HEK293 (cell line): ENCODE data around the gene MRAP2.

Experiments used
- CTCF ChIA-PET: fragments of 350-600 bp; formaldehyde crosslinking; extraction: SDS; loops from one replicate; lab custom pipeline; 2021; ENCODE audit warnings: antibody characterized with exemption; lab: Yijun Ruan, JAX
- POLR2A ChIA-PET: fragments of 300-600 bp; formaldehyde crosslinking; extraction: SDS; loops from one replicate; lab custom pipeline; 2020; ENCODE audit warnings: antibody characterized with exemption, inconsistent platforms; lab: Yijun Ruan, JAX
- H3K27ac ChIP-seq: fragments of 200-500 bp; sonication (Bioruptor generic); 2 replicates; pipeline ENCODE4 v1.5.1; 2014; ENCODE audit warnings: low read depth, low read length, control low read depth, inconsistent platforms; ENCODE audit errors: extremely low read depth
- H3K36me3 ChIP-seq, 2 experiments: fragments of 200-500 bp in 1 of 2; sonication (Bioruptor generic) in 1 of 2; 1 replicate in 1 of 2; 2 replicates in 1 of 2; pipeline ENCODE4 v1.5.1; 2014 to 2017; ENCODE audit warnings: inconsistent platforms in 2 of 2, low read length in 2 of 2; ENCODE audit not compliant: control insufficient read depth in 2 of 2, insufficient read depth in 1 of 2
- H3K4me1 ChIP-seq: fragments of 200-500 bp; sonication (Bioruptor generic); 2 replicates; pipeline ENCODE4 v1.5.1; 2014; ENCODE audit warnings: mild to moderate bottlenecking, low read length, inconsistent platforms; ENCODE audit not compliant: control insufficient read depth, insufficient read depth
- H3K4me3 ChIP-seq: 2 replicates; pipeline ENCODE4 v1.5.1; 2011; ENCODE audit warnings: low read depth, mild to moderate bottlenecking, control low read depth, low read length, moderate library complexity
- H3K9me3 ChIP-seq: fragments of 200-500 bp; sonication (Bioruptor generic); 2 replicates; pipeline ENCODE4 v1.5.1; 2014; ENCODE audit warnings: low read depth, low read length, inconsistent platforms; ENCODE audit not compliant: control insufficient read depth, insufficient read depth
- AEBP2 ChIP-seq: fragments of 450-650 bp; formaldehyde crosslinking; IDR thresholded peaks from 2 replicates; pipeline ENCODE4 v1.5.1; 2016; ENCODE audit warnings: missing biosample characterization, missing genetic modification characterization, borderline replicate concordance
- BCL11A ChIP-seq: fragments of 450-650 bp; formaldehyde crosslinking; IDR thresholded peaks from 2 replicates; pipeline ENCODE4 v1.5.1; 2016; ENCODE audit warnings: low read depth, missing biosample characterization, missing genetic modification characterization
- EGR2 ChIP-seq: fragments of 450-650 bp; formaldehyde crosslinking; IDR thresholded peaks from 2 replicates; pipeline ENCODE4 v1.5.1; 2016; ENCODE audit warnings: low read depth, missing biosample characterization, missing genetic modification characterization
- FEZF1 ChIP-seq: fragments of 450-650 bp; formaldehyde crosslinking; IDR thresholded peaks from 2 replicates; pipeline ENCODE4 v1.5.1; 2016; ENCODE audit warnings: missing biosample characterization, missing genetic modification characterization
- KLF8 ChIP-seq: fragments of 450-650 bp; formaldehyde crosslinking; IDR thresholded peaks from 2 replicates; pipeline ENCODE4 v1.5.1; 2016; ENCODE audit warnings: missing biosample characterization, missing genetic modification characterization
- OSR2 ChIP-seq: fragments of 450-650 bp; formaldehyde crosslinking; IDR thresholded peaks from 2 replicates; pipeline ENCODE4 v1.5.1; 2016; ENCODE audit warnings: missing biosample characterization, missing genetic modification characterization
- RBAK ChIP-seq: fragments of 450-650 bp; formaldehyde crosslinking; IDR thresholded peaks from 2 replicates; pipeline ENCODE4 v1.5.1; 2016; ENCODE audit warnings: missing biosample characterization, missing genetic modification characterization
- SCRT1 ChIP-seq: fragments of 450-650 bp; formaldehyde crosslinking; IDR thresholded peaks from 2 replicates; pipeline ENCODE4 v1.5.1; 2016; ENCODE audit warnings: missing biosample characterization, missing genetic modification characterization, borderline replicate concordance
- SCRT2 ChIP-seq: fragments of 450-650 bp; formaldehyde crosslinking; IDR thresholded peaks from 2 replicates; pipeline ENCODE4 v1.5.1; 2016; ENCODE audit warnings: missing biosample characterization, missing genetic modification characterization
- ZBTB48 ChIP-seq: fragments of 450-650 bp; formaldehyde crosslinking; IDR thresholded peaks from 2 replicates; pipeline ENCODE4 v1.5.1; 2016; ENCODE audit warnings: missing biosample characterization, missing genetic modification characterization
- ZFHX2 ChIP-seq: fragments of 450-650 bp; formaldehyde crosslinking; conservative IDR thresholded peaks from 2 replicates; pipeline ENCODE4 v1.5.1; 2016; ENCODE audit warnings: missing biosample characterization, missing genetic modification characterization
- ZFP37 ChIP-seq: fragments of 450-650 bp; formaldehyde crosslinking; IDR thresholded peaks from 2 replicates; pipeline ENCODE4 v1.5.1; 2016; ENCODE audit warnings: missing biosample characterization, missing genetic modification characterization
- ZFP69B ChIP-seq: fragments of 450-650 bp; formaldehyde crosslinking; IDR thresholded peaks from 2 replicates; pipeline ENCODE4 v1.5.1; 2016; ENCODE audit warnings: missing biosample characterization, missing genetic modification characterization
- ZNF175 ChIP-seq: fragments of 450-650 bp; formaldehyde crosslinking; IDR thresholded peaks from 2 replicates; pipeline ENCODE4 v1.5.1; 2016; ENCODE audit warnings: missing biosample characterization, missing genetic modification characterization
- ZNF223 ChIP-seq: fragments of 450-650 bp; formaldehyde crosslinking; IDR thresholded peaks from 2 replicates; pipeline ENCODE4 v1.5.1; 2016; ENCODE audit warnings: missing biosample characterization, missing genetic modification characterization
- ZNF335 ChIP-seq: fragments of 450-650 bp; formaldehyde crosslinking; conservative IDR thresholded peaks from 2 replicates; pipeline ENCODE4 v1.5.1; 2016; ENCODE audit warnings: missing biosample characterization, missing genetic modification characterization
- ZNF366 ChIP-seq: fragments of 450-650 bp; formaldehyde crosslinking; conservative IDR thresholded peaks from 2 replicates; pipeline ENCODE4 v1.5.1; 2016; ENCODE audit warnings: missing biosample characterization, missing genetic modification characterization
- ZNF555 ChIP-seq: fragments of 450-650 bp; formaldehyde crosslinking; conservative IDR thresholded peaks from 2 replicates; pipeline ENCODE4 v1.5.1; 2017; ENCODE audit warnings: missing biosample characterization, mild to moderate bottlenecking, missing genetic modification characterization, inconsistent platforms
- ZNF561 ChIP-seq: fragments of 450-650 bp; IDR thresholded peaks from 2 replicates; pipeline ENCODE4 v1.5.1; 2018; ENCODE audit warnings: missing biosample characterization, missing genetic modification characterization, borderline replicate concordance
- ZNF571 ChIP-seq: fragments of 450-650 bp; formaldehyde crosslinking; IDR thresholded peaks from 2 replicates; pipeline ENCODE4 v1.5.0; 2017; ENCODE audit warnings: missing biosample characterization, missing genetic modification characterization
- ZNF585B ChIP-seq: fragments of 450-650 bp; formaldehyde crosslinking; IDR thresholded peaks from 2 replicates; pipeline ENCODE4 v1.5.1; 2016; ENCODE audit warnings: missing biosample characterization, missing genetic modification characterization
- ZNF692 ChIP-seq: fragments of 450-650 bp; formaldehyde crosslinking; IDR thresholded peaks from 2 replicates; pipeline ENCODE4 v1.5.1; 2016; ENCODE audit warnings: missing biosample characterization, missing genetic modification characterization
- ZXDB ChIP-seq: fragments of 450-650 bp; formaldehyde crosslinking; IDR thresholded peaks from 2 replicates; pipeline ENCODE4 v1.5.1; 2016; ENCODE audit warnings: missing biosample characterization, missing genetic modification characterization
- TF ChIP-seq, protein P1 (sequence below): fragments of 450-650 bp; formaldehyde crosslinking; IDR thresholded peaks from 2 replicates; pipeline ENCODE4 v1.5.1; 2016; ENCODE audit warnings: missing biosample characterization, missing genetic modification characterization
- TF ChIP-seq, protein P2 (sequence below): fragments of 450-650 bp; formaldehyde crosslinking; IDR thresholded peaks from 2 replicates; pipeline ENCODE4 v1.5.1; 2016; ENCODE audit warnings: missing biosample characterization, missing genetic modification characterization

Gene MRAP2

GRCh38 chr6:84048588-84048987 is 15.0 kb downstream of the MRAP2 start:
- Histone ChIP-seq H3K4me3 (no peak overlapping the region), H3K27ac (no peak overlapping the region), H3K36me3 (no peaks in the 10 kb centered on the region), H3K4me1 (peaks cover 4% of the 10 kb centered on the region; the same call in 1 of the 2 replicates), H3K9me3 (no peaks in the 10 kb centered on the region)
- TF ChIP-seq ZBTB48 (tag by site-specific recombination): no peak
- POLR2A ChIA-PET: no interaction called here
- CTCF ChIA-PET: interaction anchor here (0.6 kb wide), 1 partner anchor 504 kb away, joined by 7 read pairs; no protein-coding TSS in a partner anchor

DNA sequence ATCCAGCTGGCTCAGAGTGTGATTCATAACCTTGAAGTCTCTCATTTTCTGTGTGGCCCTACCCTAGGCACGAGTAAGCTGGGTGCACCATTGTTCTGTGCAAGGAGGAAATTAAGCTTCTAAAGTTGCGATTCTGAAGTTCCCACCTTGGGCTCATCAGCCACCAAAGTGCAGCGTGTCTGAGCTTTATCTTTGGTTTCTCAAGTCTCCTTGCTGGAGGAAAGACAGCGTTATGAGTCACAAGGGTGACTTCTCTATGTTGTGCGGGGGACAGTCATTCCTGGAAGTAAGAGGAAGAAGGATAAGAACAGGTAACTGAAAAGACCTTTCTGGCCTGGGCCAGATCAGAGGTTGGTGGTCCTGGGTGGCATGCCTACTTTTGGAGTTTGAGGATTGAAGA is 16.8 kb downstream of the MRAP2 start:
- H3K9me3 ChIP-seq: no peaks in the 10 kb centered on the region
- H3K36me3 ChIP-seq: no peaks in the 10 kb centered on the region
- peaks cover 4% of the 10 kb centered on the region; the same call in 1 of the 2 replicates for H3K4me1 ChIP-seq
- no peak overlapping the region for H3K27ac ChIP-seq
- TF ChIP-seq RBAK (tag by site-specific recombination): no peak
- TF ChIP-seq ZXDB (tag by site-specific recombination): no peak
- no peak for TF ChIP-seq ZFP69B
- TF ChIP-seq ZNF175 (tag by site-specific recombination): no peak
- no peak for TF ChIP-seq ZNF585B (tag by site-specific recombination)
- TF ChIP-seq ZNF223: no peak
- TF ChIP-seq ZNF366 (tag by site-specific recombination): no peak
- TF ChIP-seq ZFP37 (tag by site-specific recombination): no peak
- TF ChIP-seq ZNF571 (tag by site-specific recombination): no peak
- no peak for TF ChIP-seq FEZF1 (tag by site-specific recombination)
- TF ChIP-seq BCL11A (tag by site-specific recombination): no peak
- no peak for TF ChIP-seq KLF8 (tag by site-specific recombination)
- no peak overlapping the region for H3K4me3 ChIP-seq
- POLR2A ChIA-PET: no interaction called here
- CTCF ChIA-PET: no interaction called here

GRCh38 chr6:84052204-84052882 is 18.8 kb downstream of the MRAP2 start:
- H3K4me1 ChIP-seq: peaks cover 4% of the 10 kb centered on the region; the same call in 1 of the 2 replicates
- H3K9me3 ChIP-seq: no peaks in the 10 kb centered on the region
- H3K4me3 ChIP-seq: no peak overlapping the region
- H3K36me3 ChIP-seq: no peaks in the 10 kb centered on the region
- ChIA-PET CTCF (interaction anchor here (0.9 to 1.1 kb wide), 3 partner anchors 166 to 193 kb away, joined by 3 to 5 read pairs (median 3); partner anchors contain the start of gene CYB5R4), POLR2A (no interaction called here)
- H3K27ac ChIP-seq: no peak overlapping the region
- TF ChIP-seq ZNF692 (tag by site-specific recombination) (no peak), AEBP2 (tag by site-specific recombination) (no peak), SCRT1 (peak; percentile 94), ZNF175 (tag by site-specific recombination) (no peak), ZNF561 (tag by site-specific recombination) (peak; percentile 50; the same call in 1 of the 2 replicates), SCRT2 (tag by site-specific recombination) (peak; percentile 99), ZNF335 (tag by site-specific recombination) (peak; percentile 91), ZFHX2 (tag by site-specific recombination) (peak; percentile 95), OSR2 (peak; percentile 71), ZNF555 (no peak), EGR2 (tag by site-specific recombination) (peak; percentile 83)
- TF ChIP-seq, protein P1, sequence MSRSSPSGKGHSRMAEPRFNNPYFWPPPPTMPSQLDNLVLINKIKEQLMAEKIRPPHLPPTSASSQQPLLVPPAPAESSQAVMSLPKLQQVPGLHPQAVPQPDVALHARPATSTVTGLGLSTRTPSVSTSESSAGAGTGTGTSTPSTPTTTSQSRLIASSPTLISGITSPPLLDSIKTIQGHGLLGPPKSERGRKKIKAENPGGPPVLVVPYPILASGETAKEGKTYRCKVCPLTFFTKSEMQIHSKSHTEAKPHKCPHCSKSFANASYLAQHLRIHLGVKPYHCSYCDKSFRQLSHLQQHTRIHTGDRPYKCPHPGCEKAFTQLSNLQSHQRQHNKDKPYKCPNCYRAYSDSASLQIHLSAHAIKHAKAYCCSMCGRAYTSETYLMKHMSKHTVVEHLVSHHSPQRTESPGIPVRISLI: no peak
- TF ChIP-seq, protein P2, sequence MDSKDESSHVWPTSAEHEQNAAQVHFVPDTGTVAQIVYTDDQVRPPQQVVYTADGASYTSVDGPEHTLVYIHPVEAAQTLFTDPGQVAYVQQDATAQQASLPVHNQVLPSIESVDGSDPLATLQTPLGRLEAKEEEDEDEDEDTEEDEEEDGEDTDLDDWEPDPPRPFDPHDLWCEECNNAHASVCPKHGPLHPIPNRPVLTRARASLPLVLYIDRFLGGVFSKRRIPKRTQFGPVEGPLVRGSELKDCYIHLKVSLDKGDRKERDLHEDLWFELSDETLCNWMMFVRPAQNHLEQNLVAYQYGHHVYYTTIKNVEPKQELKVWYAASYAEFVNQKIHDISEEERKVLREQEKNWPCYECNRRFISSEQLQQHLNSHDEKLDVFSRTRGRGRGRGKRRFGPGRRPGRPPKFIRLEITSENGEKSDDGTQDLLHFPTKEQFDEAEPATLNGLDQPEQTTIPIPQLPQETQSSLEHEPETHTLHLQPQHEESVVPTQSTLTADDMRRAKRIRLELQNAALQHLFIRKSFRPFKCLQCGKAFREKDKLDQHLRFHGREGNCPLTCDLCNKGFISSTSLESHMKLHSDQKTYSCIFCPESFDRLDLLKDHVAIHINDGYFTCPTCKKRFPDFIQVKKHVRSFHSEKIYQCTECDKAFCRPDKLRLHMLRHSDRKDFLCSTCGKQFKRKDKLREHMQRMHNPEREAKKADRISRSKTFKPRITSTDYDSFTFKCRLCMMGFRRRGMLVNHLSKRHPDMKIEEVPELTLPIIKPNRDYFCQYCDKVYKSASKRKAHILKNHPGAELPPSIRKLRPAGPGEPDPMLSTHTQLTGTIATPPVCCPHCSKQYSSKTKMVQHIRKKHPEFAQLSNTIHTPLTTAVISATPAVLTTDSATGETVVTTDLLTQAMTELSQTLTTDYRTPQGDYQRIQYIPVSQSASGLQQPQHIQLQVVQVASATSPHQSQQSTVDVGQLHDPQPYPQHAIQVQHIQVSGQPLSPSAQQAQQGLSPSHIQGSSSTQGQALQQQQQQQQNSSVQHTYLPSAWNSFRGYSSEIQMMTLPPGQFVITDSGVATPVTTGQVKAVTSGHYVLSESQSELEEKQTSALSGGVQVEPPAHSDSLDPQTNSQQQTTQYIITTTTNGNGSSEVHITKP (tag by site-specific recombination): peak; percentile 48
